Transverse colon (tissue), 4 donors: ENCODE measurements around the gene ODF2L. TPM values are rescaled to one million over a fixed set of nuclear protein-coding genes. Genes with fewer than 3 reads are reported as not detected.

ENCODE experiments used
- DNase-seq: peaks from one replicate; pipeline ENCODE4 v3.0.0-alpha.2; 2019
- H3K27ac ChIP-seq, 4 donors: fragments of 200-600 bp; sonication (generic); 2 replicates each; pipeline ENCODE4 v1.5.1; 2016 to 2018; ENCODE audit warnings: inconsistent platforms in 4 of 4
- H3K27me3 ChIP-seq: fragments of 200-600 bp; sonication (generic); 2 replicates; pipeline ENCODE4 v1.5.1; 2017; ENCODE audit warnings: inconsistent platforms
- H3K36me3 ChIP-seq, 4 donors: fragments of 200-600 bp; sonication (generic); 2 replicates each; pipeline ENCODE4 v1.5.1; 2017 to 2019; ENCODE audit warnings: inconsistent platforms in 4 of 4
- H3K4me1 ChIP-seq, 4 donors: fragments of 200-600 bp; sonication (generic); 2 replicates each; pipeline ENCODE4 v1.5.1; 2017 to 2020; ENCODE audit warnings: inconsistent platforms in 4 of 4
- H3K4me3 ChIP-seq, 4 donors: fragments of 200-600 bp; sonication (generic); 1 replicate in 1 of 4; 2 replicates in 3 of 4; pipeline versions ENCODE4 v1.5.1 to v1.6.1; 2017 to 2019; ENCODE audit warnings: inconsistent platforms in 4 of 4
- H3K9me3 ChIP-seq, 2 donors: fragments of 200-600 bp; sonication (generic); 2 replicates each; pipeline ENCODE4 v1.5.1; 2017 to 2019; ENCODE audit warnings: inconsistent platforms in 2 of 2
- EP300 ChIP-seq: sonication (generic); formaldehyde crosslinking; IDR thresholded peaks from one replicate; pipeline ENCODE4 v1.6.1; 2017; ENCODE audit warnings: antibody characterized with exemption, low read depth
- POLR2A ChIP-seq: fragments of 450-650 bp; IDR thresholded peaks from one replicate; pipeline ENCODE4 v1.6.1; 2016; ENCODE audit warnings: antibody characterized with exemption, mild to moderate bottlenecking, moderate library complexity
- POLR2AphosphoS5 ChIP-seq, 3 donors: sonication (generic); formaldehyde crosslinking; IDR thresholded peaks; one replicate each; pipeline ENCODE4 v1.6.1; 2016; ENCODE audit warnings: antibody characterized with exemption in 3 of 3
- WGBS, 2 donors: methylation state at CpG; one replicate each; pipeline ENCODE4 v1.1.5; 2018; ENCODE audit warnings: low coverage in 1 of 2; 5-methylcytosine and 5-hydroxymethylcytosine counted together
- in situ Hi-C, 4 donors: fragments of 200-750 bp; cut with MboI; loops; one replicate each; pipeline versions ENCODE4 v1.15.0 to v1.15.1; 2017; ENCODE audit warnings: low sequenced_read_pairs in 3 of 4, low pct_ligation_motif_present in 1 of 4, low pct_unique_long_range_greater_than_20kb in 1 of 4
- intact Hi-C: fragments of 100-400 bp; cut with DNase I; formaldehyde crosslinking; loops from one replicate; pipeline ENCODE4 v1.15.1; 2023; ENCODE audit warnings: low total_unique reads
- total RNA-seq, 4 donors: library from RNA; depleted of rRNA; stranded (reverse); fragments of >200 nt; gene quantifications; one replicate each; pipeline ENCODE4 v1.1.0, GENCODE V29; 2016
- TF ChIP-seq, protein P1 (sequence below), 5 experiments: fragments of 200-600 bp in 3 of 5; fragments of 450-650 bp in 2 of 5; sonication (generic) in 3 of 5; IDR thresholded peaks; 1 replicate in 2 of 5; 2 replicates in 3 of 5; pipeline ENCODE4 v1.5.1; 2016 to 2017; ENCODE audit warnings: antibody characterized with exemption in 5 of 5, inconsistent platforms in 3 of 5, mild to moderate bottlenecking in 2 of 5, moderate library complexity in 1 of 5

Gene ODF2L
- total RNA-seq, 4 donors from 2014 or later, result 43.6 to 89.2 (median 55.9) TPM

GRCh38 chr1:86436041-86436440, 39.9 kb upstream of the ODF2L start:
- in situ Hi-C loops, result no loop called here
- no peak for DNase-seq
- intact Hi-C loops, result no loop called here
- H3K36me3 ChIP-seq, result no peaks in the 10 kb centered on the region
- no peak for TF ChIP-seq POLR2A
- TF ChIP-seq POLR2AphosphoS5 (IDR thresholded peaks at IDR 0.05), result no peak
- no peak for TF ChIP-seq EP300
- TF ChIP-seq, protein P1, sequence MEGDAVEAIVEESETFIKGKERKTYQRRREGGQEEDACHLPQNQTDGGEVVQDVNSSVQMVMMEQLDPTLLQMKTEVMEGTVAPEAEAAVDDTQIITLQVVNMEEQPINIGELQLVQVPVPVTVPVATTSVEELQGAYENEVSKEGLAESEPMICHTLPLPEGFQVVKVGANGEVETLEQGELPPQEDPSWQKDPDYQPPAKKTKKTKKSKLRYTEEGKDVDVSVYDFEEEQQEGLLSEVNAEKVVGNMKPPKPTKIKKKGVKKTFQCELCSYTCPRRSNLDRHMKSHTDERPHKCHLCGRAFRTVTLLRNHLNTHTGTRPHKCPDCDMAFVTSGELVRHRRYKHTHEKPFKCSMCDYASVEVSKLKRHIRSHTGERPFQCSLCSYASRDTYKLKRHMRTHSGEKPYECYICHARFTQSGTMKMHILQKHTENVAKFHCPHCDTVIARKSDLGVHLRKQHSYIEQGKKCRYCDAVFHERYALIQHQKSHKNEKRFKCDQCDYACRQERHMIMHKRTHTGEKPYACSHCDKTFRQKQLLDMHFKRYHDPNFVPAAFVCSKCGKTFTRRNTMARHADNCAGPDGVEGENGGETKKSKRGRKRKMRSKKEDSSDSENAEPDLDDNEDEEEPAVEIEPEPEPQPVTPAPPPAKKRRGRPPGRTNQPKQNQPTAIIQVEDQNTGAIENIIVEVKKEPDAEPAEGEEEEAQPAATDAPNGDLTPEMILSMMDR (IDR thresholded peaks at IDR 0.05), result no peak
- WGBS, 2 donors, result 60 to 80% methylated on average over 1 to 2 of the region's 2 CpGs
- no peak overlapping the region for H3K27ac ChIP-seq
- H3K4me3 ChIP-seq, result no peak overlapping the region
- peaks cover 0 to 2% (median 0%) of the 10 kb centered on the region in 4 donors for H3K4me1 ChIP-seq
- no peaks in the 10 kb centered on the region for H3K9me3 ChIP-seq
- no peaks in the 10 kb centered on the region for H3K27me3 ChIP-seq

DNA sequence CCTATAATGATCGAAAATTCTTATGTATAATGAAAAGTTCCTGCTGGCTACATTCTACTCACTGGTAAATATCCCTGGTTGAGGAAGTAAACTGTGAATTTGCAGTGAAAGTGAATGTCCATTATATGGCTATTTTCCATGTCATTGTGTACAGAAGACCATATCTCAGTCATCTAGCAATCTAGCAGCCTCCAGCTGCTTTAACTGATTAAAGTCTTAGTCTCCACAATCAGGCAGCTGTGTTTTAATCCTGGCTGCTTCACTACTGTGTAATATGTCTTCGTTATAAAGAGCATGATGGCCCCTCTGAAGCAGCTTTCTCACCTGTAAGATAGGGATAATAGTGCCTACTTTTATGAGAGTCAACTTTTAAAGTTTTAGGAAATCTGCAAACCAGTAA, 39.2 kb upstream of the ODF2L start:
- no peaks in the 10 kb centered on the region for H3K9me3 ChIP-seq
- no peak overlapping the region for H3K4me3 ChIP-seq
- no peak for TF ChIP-seq EP300
- TF ChIP-seq POLR2A, result no peak
- no peak for TF ChIP-seq POLR2AphosphoS5 (IDR thresholded peaks at IDR 0.05)
- TF ChIP-seq, protein P1 (IDR thresholded peaks at IDR 0.05), result no peak
- H3K36me3 ChIP-seq, result no peaks in the 10 kb centered on the region
- no peak overlapping the region for H3K27ac ChIP-seq
- in situ Hi-C loops (no loop called here), intact Hi-C loops (no loop called here)
- WGBS, 2 donors, result 10 to 40% methylated on average over 2 of the region's 2 CpGs
- no peak for DNase-seq
- H3K27me3 ChIP-seq, result no peaks in the 10 kb centered on the region
- H3K4me1 ChIP-seq, result peaks cover 0 to 8% (median 1%) of the 10 kb centered on the region in 4 donors

DNA sequence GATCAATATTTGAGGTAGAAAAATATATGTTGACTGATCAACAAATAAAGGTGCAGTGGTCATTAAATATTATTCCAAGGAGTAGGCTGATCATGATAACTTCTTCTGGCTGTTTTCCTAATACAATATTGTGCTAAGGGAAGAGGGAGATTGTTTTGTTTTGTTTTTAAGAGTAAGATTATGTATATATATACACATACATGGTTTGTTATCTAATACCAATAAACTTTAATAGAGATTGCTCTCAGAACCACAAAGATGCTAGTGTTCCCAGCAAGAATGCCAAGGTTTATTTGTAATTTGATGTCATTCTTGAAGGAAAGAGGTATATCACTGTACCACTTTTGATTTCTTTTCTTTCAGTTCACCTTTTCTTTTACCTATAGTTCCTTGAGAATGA, 37.9 kb upstream of the ODF2L start:
- TF ChIP-seq POLR2A (no peak), POLR2AphosphoS5 (IDR thresholded peaks at IDR 0.05) (no peak), EP300 (no peak)
- TF ChIP-seq, protein P1 (IDR thresholded peaks at IDR 0.05), result no peak
- Histone ChIP-seq H3K4me1 (peaks cover 0 to 20% (median 12%) of the 10 kb centered on the region in 4 donors), H3K9me3 (no peaks in the 10 kb centered on the region), H3K36me3 (no peaks in the 10 kb centered on the region), H3K4me3 (no peak overlapping the region), H3K27ac (no peak overlapping the region), H3K27me3 (no peaks in the 10 kb centered on the region)
- DNase-seq, result no peak
- in situ Hi-C loops, result no loop called here
- intact Hi-C loops, result no loop called here

GRCh38 chr1:86430376-86430775, 34.3 kb upstream of the ODF2L start:
- H3K27ac ChIP-seq, result peak overlapping the region; percentile 33 to 73 (median 70)
- H3K4me1 ChIP-seq, result peaks cover 0 to 31% (median 13%) of the 10 kb centered on the region in 4 donors
- no peak overlapping the region for H3K4me3 ChIP-seq
- intact Hi-C loops, result no loop called here
- TF ChIP-seq POLR2AphosphoS5 (IDR thresholded peaks at IDR 0.05), result no peak
- TF ChIP-seq, protein P1 (IDR thresholded peaks at IDR 0.05), result no peak
- TF ChIP-seq EP300, result no peak
- TF ChIP-seq POLR2A, result no peak
- no peak for DNase-seq
- H3K36me3 ChIP-seq, result no peaks in the 10 kb centered on the region
- in situ Hi-C loops, result no loop called here
- no peaks in the 10 kb centered on the region for H3K27me3 ChIP-seq
- no peaks in the 10 kb centered on the region for H3K9me3 ChIP-seq
